ENCODE measurements around the gene PSMB5.

Gene PSMB5

GRCh38 chr14:22978487-22978837, 56.2 kb downstream of the PSMB5 start:
- Histone ChIP-seq H2AFZ (ENCODE audit: low read depth) (no peak overlapping the region), H3K4me2 (no peak overlapping the region), H3K4me1 (ENCODE audit: low read depth, poor library complexity, severe bottlenecking) (no peaks in the 10 kb centered on the region), H3K27ac (no peak overlapping the region), H3K4me3 (IDR thresholded peaks at IDR 0.05; ENCODE audit: insufficient read depth, low read depth, low read length) (no peak overlapping the region), H3K36me3 (ENCODE audit: insufficient read depth) (no peaks in the 10 kb centered on the region), H4K20me1 (ENCODE audit: insufficient read depth) (no peaks in the 10 kb centered on the region), H3K9ac (no peak overlapping the region), H3K79me2 (ENCODE audit: insufficient read depth, low read depth) (no peaks in the 10 kb centered on the region), H3K27me3 (ENCODE audit: insufficient read depth, low read depth) (no peaks in the 10 kb centered on the region)
- TF ChIP-seq CTCF (conservative IDR thresholded peaks at IDR 0.05; ENCODE audit: low read depth, low read length) = no peak

GRCh38 chr14:22977684-22978486, 56.8 kb downstream of the PSMB5 start:
- TF ChIP-seq CTCF (conservative IDR thresholded peaks at IDR 0.05; ENCODE audit: low read depth, low read length) = no peak
- H2AFZ ChIP-seq (ENCODE audit: low read depth) = no peak overlapping the region
- no peaks in the 10 kb centered on the region for H3K4me1 ChIP-seq (ENCODE audit: low read depth, poor library complexity, severe bottlenecking)
- no peak overlapping the region for H3K27ac ChIP-seq
- H3K79me2 ChIP-seq (ENCODE audit: insufficient read depth, low read depth) = no peaks in the 10 kb centered on the region
- no peak overlapping the region for H3K9ac ChIP-seq
- H3K4me3 ChIP-seq (IDR thresholded peaks at IDR 0.05; ENCODE audit: insufficient read depth, low read depth, low read length) = no peak overlapping the region
- no peak overlapping the region for H3K4me2 ChIP-seq
- H3K27me3 ChIP-seq (ENCODE audit: insufficient read depth, low read depth) = no peaks in the 10 kb centered on the region
- no peaks in the 10 kb centered on the region for H3K36me3 ChIP-seq (ENCODE audit: insufficient read depth)
- no peaks in the 10 kb centered on the region for H4K20me1 ChIP-seq (ENCODE audit: insufficient read depth)

- Histone ChIP-seq H3K36me3 (ENCODE audit: insufficient read depth) (no peaks in the 10 kb centered on the region), H3K79me2 (ENCODE audit: insufficient read depth, low read depth) (no peaks in the 10 kb centered on the region), H3K9ac (no peak overlapping the region), H2AFZ (ENCODE audit: low read depth) (no peak overlapping the region), H4K20me1 (ENCODE audit: insufficient read depth) (no peaks in the 10 kb centered on the region), H3K4me2 (no peak overlapping the region), H3K4me1 (ENCODE audit: low read depth, poor library complexity, severe bottlenecking) (no peaks in the 10 kb centered on the region), H3K27ac (no peak overlapping the region), H3K27me3 (ENCODE audit: insufficient read depth, low read depth) (no peaks in the 10 kb centered on the region), H3K4me3 (IDR thresholded peaks at IDR 0.05; ENCODE audit: insufficient read depth, low read depth, low read length) (no peak overlapping the region)
- TF ChIP-seq CTCF (conservative IDR thresholded peaks at IDR 0.05; ENCODE audit: low read depth, low read length) = no peak
These were observed 57.3 kb downstream of the PSMB5 start for GRCh38 chr14:22977434-22977683.

- Histone ChIP-seq H2AFZ (ENCODE audit: low read depth) (no peak overlapping the region), H3K4me2 (no peak overlapping the region), H3K4me3 (IDR thresholded peaks at IDR 0.05; ENCODE audit: insufficient read depth, low read depth, low read length) (no peak overlapping the region), H3K27ac (no peak overlapping the region), H3K79me2 (ENCODE audit: insufficient read depth, low read depth) (no peaks in the 10 kb centered on the region), H3K4me1 (ENCODE audit: low read depth, poor library complexity, severe bottlenecking) (no peaks in the 10 kb centered on the region), H3K27me3 (ENCODE audit: insufficient read depth, low read depth) (no peaks in the 10 kb centered on the region), H4K20me1 (ENCODE audit: insufficient read depth) (no peaks in the 10 kb centered on the region), H3K36me3 (ENCODE audit: insufficient read depth) (no peaks in the 10 kb centered on the region), H3K9ac (no peak overlapping the region)
- TF ChIP-seq CTCF (conservative IDR thresholded peaks at IDR 0.05; ENCODE audit: low read depth, low read length) = no peak
These were observed 57.9 kb downstream of the PSMB5 start for GRCh38 chr14:22976620-22977433.

Measured in KMS-11 (cell line).